ENCODE results near the gene ATOH8.
A peak's percentile ranks its signal among the peaks of the same experiment; 100 is the strongest.

The ATOH8 gene

DNA sequence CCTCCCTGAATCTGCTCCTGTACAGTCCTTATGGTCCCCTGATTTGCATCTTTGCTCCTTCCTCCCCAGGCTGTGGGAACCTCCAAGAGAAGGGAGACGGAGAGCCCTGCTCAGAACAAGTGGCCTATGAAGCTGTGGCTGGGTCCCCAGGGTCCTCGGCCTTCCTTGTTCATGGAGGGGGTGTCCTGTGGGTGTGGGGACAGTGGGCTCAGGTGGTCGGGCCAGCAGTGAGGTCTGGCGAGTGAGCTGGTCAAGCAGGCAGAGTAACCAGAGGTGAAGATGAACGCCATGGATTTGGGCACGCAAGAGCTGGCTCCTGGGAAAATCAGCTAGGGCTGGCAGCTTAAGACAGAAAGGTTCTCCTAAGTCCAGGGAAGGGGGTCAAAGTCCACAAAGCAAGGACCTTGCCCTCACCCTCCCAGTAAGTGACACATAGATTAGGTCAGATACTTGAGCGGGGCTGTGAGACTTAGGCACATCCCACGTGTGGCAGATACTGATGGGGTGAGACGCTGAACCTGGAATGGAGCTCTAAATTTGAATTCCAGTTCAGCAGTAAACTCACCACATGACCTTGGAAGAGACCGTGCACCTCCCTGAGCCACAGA is 34.8 kb upstream of the ATOH8 start:
- DNase-seq (ENCODE audit: low spot score) = no peak

DNA sequence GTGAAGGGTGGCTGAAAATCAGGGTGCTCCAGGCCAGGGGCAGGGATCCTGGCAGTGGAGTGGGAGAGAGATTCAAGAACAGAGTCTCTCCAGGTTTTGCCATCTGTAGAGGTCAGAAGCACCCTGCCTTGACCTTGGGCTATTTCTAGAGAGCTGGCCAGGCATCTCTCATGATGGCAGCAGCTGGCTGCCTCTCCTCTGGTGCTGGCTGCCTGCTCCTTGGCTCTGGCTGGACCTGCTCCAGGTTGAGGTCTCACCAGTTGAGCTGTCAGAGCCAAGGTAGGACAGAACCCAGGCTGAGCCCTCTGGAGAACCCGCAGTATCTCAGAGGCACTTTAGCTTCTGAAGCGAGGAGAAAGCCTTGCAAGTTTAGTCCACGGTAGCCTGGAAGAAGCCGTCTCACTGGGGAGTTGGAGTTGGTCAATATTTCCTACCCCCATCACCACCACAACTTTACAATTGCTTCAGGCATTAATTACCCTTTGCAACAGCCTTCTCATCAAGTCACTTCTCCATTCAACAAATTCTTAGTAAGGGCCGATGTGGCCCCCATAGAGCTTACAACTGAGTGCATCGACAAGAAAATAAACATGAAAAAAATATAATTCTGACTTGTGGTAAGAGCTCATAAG is 34.1 kb upstream of the ATOH8 start:
- no peak for DNase-seq (ENCODE audit: low spot score)

DNA sequence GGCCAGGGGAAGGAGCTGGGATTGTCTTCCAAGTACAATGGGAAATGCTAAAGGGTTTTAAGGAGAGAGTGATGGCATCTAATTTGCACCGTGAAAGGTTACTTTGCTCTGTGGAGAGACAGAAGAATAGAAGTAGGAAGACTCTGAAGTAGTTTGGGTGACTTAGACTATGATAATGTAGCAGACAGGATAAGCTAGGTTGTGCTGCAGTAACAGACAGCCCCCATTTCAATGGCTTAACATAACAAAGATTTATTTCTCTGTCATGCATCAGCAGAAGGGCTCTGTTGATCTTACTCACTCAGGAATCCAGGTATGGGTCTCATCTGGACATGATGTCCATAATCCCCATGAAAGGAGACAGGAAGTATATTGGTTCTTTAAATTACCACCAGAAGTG is 33.3 kb upstream of the ATOH8 start:
- no peak for DNase-seq (ENCODE audit: low spot score)

DNA sequence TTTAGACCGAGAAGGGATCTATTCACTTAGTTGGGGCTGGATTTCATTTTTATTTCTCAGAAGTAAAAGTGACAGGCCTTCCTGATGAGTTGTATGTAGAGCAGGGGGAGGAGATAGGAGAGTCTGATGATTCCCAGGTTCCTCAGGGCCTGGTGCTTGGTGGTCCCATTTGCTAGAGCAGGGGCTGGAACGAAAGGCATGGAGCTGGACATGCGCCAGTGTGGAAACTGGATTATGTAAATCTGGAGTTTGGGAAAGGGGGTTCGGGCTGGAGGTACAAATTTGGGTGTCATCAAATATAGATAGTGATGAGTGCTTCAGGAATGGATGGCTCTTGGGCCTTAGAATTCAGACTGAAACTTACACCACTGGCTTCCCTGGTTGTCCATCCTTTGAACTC is 32.1 kb upstream of the ATOH8 start:
- DNase-seq (ENCODE audit: low spot score) = no peak

DNA sequence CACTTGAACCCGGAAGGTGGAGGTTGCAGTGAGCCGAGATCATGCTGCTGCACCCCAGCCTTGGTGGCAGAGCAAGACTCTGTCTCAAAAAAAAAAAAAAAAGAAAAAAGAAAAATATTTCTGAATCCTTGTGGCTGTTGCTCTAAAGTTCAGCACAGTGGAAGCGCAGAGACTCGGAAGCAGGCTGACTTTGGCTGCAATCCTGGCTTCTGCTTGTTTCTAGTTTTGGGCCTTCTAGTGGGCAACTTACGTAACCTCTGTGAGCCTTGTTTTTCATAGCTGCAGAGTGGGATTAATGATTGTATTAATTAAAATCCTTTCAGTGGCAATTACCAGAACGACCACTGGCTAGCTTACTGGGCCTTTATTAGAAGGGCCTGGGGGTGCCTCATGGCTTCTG is 31.3 kb upstream of the ATOH8 start:
- DNase-seq (ENCODE audit: low spot score) = no peak

DNA sequence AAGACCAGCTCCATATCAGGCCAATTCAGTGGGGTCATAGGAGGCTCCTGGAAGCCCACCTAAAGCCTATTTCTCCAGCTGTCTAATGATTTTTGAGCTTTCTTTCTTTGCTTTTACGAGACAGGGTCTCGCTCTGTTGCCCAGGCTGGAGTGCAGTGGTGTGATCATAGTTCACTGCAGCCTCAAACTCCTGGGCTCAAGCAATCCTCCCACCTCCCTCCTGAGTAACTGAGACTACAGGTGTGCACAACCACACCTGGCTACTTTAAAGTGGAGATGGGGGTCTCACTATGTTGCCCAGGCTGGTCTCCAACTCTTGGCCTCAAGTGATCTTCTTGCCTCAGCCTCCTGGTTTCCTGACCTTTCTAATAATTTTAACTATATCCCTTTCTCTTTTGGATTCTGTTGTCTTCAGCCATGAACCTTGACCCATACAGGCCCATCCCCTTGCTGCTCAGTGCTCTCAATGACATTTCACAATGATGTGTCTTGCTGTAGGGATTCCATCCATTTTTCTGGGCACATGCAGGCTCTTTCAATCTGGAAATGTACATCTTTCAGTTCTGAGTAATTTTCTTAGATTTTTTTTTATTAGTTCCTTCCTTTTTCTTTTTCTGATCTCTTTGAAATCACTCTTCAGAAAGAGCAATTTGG is 30.0 kb upstream of the ATOH8 start:
- DNase-seq (ENCODE audit: low spot score) = no peak

DNA sequence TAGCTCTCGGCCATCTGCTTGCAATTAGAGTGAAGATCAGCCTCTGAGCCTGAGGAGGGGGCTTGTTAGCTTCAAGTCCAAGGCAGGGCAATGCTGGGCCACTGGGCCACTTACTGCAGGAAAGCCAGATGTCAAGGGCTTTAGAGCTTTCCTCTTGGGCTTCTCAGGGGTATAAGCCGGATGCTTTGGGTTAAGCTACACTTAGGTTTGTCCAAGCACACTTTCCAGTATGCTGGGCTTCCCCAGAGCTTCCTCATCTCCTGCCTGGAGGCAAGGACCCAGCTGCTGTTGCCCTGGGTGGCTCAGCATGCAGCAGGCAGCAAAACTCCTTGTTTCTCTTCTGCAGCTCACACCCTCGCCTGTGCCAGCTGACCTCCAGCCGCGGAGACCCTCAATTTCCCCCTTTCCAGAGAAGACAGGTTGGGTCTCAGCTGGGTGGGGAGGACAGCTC is 29.0 kb upstream of the ATOH8 start:
- DNase-seq (ENCODE audit: low spot score) = no peak

DNA sequence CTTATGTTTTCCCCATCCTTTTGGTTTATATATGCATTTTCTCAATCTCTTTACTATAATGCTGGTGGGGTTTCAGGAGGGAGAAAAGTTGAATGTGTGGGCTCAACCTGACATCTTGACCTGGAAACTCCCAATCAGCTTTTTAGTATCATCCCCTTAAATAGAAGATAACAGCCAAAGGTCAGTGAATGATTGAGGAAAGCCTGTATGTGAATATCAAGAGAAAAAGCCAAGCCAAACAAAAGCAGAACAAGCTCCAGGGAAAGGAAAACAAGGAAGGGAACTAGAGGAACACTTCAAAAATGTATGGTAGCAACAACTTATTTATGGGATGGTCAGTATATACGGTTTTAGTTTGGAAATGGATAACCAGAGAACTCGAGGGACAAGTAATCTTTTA is 28.3 kb upstream of the ATOH8 start:
- DNase-seq (ENCODE audit: low spot score) = no peak

DNA sequence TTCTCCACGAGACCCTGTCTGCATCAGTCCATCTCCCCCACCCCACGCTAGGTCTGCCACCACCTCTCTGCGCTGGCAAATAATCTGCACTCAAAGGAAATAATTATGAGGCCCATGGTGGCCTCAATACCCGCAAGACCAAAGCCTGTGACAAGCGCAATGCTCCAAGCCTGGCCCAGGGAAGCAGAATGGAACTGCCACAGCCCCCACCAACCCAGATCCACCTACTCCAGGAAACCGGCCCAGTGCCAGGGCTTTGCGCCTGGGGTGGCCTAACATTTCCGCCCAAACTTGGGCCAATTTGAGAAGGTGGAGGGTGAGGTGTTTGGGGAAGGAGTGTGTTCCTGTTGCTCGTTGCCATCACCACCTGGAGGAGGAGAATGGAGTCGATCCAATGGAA is 26.0 kb upstream of the ATOH8 start:
- no peak for DNase-seq (ENCODE audit: low spot score)

DNA sequence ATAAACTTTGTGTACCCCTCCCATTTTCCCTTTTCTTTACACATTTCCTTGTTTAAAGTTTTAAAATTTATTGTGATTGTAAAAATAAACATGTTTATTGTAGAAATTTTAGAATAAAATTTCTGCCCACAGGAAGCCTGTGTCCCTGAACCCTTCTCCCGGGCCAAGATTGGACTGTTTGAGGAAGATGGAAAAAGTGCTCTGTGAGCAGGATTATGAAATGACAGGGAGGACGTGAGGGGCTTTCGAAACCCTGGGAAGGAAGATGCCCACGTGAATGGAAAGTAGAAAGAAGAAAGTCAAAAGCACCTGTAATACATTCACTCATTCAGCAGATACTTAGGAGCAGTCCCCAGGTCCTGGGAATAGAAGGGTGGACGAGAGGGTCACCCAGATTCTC is 25.4 kb upstream of the ATOH8 start:
- no peak for DNase-seq (ENCODE audit: low spot score)

DNA sequence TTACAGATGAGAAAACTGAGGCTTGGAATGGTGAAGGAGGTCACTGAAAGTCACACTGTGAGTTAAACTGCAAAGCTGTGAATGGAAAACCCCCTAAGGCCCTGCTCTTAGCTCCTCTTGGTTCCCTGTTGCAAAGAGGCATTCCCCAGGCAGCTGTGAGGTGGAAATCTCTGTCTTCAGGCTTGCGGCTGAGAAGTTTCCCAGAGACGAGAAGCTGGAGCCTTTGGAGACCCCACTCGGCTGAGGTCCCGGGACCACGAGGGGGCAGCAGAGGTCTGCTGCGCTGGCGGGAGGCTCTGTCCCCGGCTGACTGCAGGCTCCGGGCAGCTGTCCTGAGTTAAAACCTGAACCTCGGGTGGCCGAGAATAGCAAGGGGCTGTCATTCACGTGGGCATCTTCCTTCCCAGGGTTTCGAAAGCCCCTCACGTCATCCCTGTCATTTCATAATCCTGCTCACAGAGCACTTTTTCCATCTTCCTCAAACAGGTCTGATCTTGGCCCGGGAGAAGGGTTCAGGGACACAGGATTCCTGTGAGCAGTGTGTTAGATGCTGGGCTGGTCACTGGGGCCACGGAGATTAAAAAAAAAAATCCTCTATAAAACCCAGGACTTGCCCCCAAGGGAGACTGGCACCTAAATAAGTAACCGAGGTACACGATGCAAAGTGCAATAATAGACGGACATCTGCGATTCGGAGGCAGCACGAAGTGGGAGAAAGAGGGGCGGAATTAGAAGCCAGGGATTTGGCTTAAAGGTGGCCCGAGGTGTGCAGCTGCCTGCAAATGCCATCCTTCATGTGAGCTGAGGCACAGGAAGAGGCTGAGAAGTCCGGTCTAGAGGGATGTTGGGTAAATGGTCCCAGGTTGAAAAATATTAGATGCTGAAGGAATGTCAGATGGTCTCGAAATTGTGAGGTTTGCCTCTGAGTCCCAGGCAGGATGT is 24.6 kb upstream of the ATOH8 start:
- peak; percentile 71 for DNase-seq (ENCODE audit: low spot score)

DNA sequence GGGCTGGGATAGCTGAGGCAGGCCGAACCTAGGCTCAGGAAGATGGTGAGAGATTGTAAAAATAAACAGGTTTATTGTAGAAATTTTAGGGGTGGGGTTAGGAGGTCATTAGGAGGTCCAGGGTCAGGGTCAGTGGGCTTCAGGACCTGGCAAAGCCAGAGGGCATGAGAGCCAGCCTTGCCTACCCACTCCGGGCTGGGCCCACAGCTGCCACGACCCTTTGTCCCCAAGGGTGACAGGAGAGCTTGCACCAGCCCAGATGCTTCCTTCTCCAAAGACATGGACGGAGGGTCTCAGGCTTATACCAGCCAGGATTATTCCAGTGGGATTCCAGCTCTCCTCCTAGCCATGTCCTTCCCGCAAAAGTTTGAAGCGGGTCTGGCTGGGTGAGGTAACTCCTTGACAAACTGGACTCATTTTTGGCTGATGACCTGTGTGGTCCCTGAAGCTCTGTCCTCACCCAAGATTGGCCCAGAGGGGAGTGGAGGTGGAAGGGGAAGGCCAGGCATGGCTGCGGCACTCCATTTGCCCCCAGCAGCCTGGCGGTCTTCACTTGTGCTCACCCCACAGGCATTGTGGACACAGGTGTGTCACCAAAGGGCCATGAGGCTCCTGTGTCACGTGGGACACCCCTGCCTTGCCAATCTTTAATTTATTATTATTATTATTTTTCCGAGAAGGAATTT is 23.8 kb upstream of the ATOH8 start:
- DNase-seq (ENCODE audit: low spot score) = no peak

DNA sequence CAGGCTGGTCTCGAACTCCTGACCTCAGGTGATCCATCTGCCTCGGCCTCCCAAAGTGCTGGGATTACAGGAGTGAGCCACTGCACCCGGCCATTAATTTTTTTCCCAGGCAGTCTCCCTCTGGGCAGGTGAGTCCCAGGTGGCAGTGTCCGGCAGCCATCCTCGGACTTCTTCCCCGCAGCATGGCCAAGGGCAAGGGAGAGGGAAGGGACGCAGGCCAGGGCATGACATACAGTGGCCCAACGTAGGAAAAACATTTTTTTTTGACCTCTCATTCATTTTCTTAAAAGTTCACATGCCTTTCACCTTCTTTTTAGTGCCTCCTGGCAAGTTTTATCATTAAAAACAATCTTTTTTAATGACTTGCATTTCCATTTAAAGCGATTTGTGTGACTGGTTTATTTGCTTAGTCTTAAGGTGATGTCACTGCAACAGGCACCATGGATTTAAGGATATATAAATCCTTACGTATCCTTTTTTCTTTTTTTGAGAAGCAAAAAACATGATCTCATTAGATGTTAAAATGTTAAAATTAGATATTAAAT is 23.0 kb upstream of the ATOH8 start:
- DNase-seq (ENCODE audit: low spot score) = no peak

DNA sequence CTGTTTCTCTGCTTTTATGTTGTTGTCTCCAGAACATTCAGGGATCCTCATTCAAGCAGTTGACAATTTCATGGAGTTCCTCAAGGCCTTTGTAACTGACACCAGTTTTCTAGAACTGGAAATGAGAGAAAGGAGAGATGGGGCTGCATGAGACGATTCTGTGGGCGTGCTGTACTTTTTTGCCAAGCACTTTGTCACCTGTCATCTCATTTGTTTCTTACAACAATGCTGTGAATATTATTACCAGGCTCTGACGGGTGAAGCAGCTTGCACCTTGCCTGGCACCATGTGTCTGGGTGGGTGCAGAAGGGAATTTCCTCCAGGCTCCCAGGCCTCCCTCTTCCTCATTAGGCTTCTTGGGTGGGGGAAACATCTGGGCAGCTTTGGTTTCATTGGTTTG is 22.2 kb upstream of the ATOH8 start:
- no peak for DNase-seq (ENCODE audit: low spot score)

DNA sequence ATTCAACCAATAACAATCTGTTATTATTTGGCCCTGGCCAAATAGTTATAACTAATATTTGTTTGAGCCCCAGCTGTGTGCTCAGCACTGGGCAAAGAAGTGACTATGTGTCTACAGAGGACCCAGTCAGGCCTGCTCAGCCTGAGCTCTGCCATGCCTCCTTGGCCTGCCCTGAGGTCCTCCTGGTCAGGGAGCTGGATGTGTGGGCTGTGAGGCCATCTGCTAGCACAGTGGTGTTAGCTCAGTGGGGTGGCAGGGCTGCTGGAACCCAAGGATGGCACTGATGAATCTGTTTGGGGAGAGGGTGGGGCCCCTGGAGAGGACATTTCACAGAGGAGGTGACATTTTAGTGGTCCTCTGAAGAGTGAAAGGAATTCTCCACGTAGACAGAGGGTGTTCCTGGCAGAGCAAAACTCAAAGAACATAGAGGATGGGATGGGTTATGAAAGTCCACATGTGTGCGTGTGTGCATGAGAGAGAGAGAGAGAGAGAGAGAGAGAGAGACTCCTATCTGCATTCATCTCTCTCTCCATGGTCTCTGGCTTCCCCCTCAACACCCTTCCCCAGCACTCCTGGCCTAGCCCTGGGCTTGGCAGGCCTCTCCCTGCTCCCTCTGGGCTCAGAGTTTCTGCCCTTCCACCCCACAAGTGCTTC is 21.2 kb upstream of the ATOH8 start:
- no peak for DNase-seq (ENCODE audit: low spot score)

DNA sequence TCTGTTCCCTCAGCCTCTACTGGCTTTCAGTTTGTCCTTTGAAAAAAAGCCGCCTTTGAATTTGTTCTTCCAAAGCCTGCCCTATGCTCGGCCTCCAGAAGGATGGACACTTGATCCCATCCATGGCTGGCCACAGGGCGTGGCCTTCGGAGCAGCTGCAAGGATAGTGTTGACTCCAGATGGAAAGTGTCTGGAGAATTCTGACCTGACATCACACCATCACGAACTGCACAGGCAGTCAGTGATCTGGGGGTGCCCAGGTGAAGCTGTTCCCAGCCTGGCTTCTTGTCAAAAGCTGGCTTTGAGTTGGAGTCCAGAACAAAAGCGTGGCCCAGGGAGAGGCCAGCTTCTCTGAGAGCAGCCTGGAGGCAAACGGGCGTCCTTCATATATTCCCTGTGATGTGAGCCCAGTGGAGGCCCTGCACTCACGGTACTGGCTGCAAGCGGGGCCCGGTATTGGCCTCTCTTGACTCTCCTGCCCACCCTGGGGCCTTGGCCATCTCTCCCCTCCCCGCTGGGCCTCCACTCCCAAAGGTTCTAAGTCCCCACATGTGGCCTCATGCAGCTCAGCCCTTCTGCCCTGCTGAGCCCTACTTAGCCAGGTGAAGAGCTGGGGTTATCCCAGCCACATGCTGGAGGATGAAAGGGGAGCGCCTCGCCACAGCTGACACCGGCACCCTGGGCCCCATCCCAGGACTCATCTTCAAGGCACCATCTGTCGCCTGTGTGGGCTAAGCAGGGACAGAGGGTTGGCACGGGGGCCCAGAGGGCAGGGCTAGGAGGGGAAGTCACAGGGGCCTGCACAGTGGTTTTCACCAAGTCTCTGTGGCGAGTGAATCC is 20.4 kb upstream of the ATOH8 start:
- no peak for DNase-seq (ENCODE audit: low spot score)

DNA sequence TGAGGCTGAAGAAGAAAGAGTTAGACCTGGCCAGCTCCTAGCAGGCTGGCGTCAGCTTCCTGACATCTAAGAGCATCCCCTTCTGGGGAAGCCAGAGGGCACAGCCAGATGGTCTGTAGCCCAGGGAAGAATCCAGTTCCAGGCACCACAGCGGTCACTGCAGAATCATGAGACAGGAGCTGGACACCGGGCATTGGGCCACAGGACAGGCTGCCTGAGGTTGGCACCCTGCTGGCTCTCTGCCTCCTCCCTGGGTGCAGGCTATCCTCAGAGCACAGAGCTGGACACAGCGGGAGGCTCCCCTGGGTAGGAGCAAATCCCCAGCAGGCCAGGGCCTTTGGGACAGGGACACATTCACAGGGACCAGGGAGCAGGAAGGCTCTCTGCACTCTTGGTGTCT is 19.8 kb upstream of the ATOH8 start:
- no peak for DNase-seq (ENCODE audit: low spot score)

DNA sequence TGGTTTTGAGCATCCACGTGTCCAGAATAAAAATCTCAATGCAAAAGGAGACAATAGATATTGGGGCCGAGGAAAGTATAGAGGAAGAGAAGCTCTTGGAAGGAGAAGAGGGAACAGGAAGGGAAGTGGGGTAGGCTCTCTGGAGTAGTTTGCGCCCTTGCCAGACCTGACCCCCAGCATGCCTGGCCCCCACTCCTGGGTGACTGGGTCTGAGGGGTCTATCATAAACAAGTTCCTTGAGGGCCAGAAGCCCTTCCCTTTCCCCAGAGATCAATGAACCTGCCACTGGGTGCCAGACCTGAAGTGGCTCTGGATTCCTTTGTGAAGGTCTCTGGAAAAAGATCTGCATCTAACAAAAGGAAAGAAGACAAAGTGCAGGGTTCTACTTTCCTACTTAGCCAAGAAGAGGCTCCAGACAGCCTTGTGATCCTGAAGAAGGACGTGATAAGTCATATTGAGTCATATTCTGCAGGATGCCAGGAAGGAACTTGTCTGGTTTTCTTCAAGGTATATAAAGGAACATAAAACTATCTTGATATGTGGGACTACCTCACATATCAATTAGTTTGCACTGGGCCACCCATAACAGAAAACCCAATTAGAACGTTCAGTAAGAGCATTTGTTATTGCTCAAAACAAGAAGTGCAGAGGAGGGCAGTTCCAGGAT is 18.7 kb upstream of the ATOH8 start:
- DNase-seq (ENCODE audit: low spot score) = no peak

DNA sequence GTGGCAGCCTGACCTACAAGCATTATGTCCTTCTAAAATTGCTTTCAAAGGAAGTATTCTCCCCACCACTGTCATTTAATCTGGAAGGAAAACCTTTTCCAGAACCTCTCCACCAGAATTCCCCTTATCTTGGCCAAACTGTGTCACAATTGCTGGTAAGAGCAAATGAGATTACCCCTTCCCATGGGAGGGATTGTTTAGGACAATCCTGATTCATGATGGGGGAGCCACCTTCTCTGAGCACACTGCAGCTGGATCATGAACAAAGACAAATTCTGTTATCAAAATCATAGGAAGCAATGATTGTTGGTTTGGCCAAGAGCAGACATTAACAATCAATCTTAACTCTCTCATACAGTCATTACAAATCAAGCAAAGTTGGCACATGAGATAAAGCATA is 18.1 kb upstream of the ATOH8 start:
- DNase-seq (ENCODE audit: low spot score) = no peak
